ENCODE data around the gene DCAF11. TPM values are rescaled to one million over a fixed set of nuclear protein-coding genes. Genes with fewer than 3 reads are reported as not detected.
"Not testable (repeated sequence)": the region's sequence is repeated elsewhere in the genome, so short reads cannot be mapped to it uniquely, and the experiment has no call there.

The DCAF11 gene
- total RNA-seq, 2 experiments from 2014 or later: 94.1 to 98.2 TPM

DNA sequence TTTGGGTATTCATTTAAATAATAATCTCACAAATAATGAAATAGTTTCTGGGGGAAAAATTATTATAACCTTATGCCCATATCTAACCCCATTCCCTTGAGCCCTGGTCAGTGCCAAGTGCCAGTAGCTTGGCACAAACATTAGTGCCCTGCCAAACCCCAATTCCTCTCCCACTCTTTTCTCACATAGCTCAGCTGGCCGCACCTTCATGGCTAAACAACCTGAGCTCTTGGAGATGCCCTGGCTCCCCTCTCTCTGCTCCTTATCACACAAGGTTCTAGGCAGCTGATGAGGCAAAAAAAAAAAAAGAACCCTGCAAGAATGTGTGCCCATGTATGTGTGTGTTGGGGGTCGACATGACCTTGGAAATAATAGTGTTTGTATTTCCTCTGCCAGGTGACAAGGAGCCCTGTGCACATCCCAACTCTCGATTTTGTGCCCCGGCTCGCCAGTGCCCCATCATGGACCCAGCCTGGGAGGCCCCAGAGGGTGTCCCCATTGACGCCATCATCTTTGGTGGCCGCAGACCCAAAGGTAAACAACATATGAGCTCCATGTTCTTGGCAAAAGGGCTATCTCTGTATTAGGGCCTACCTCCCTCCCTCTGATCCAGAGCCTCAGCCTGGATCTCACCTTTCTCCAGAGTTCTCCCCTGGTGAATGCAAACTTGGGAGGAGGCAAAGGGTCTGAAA, 12.1 kb upstream of the DCAF11 start:
- peaks cover 62% of the 10 kb centered on the region for H3K36me3 Mint-ChIP-seq (ENCODE audit: low read depth)

DNA sequence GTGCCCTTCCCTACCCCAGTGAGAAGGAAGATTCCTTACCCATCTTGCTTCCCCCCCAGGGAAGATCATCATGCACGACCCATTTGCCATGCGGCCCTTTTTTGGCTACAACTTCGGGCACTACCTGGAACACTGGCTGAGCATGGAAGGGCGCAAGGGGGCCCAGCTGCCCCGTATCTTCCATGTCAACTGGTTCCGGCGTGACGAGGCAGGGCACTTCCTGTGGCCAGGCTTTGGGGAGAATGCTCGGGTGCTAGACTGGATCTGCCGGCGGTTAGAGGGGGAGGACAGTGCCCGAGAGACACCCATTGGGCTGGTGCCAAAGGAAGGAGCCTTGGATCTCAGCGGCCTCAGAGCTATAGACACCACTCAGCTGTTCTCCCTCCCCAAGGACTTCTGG, 11.1 kb upstream of the DCAF11 start:
- H3K36me3 Mint-ChIP-seq (ENCODE audit: low read depth): peaks cover 56% of the 10 kb centered on the region
- peaks cover 24% of the 10 kb centered on the region for H3K4me1 Mint-ChIP-seq
- POLR2A ChIA-PET: interaction anchor here (1.4 to 8.2 kb wide), 3 partner anchors 8 to 43 kb away, joined by 3 to 149 read pairs (median 15); partner anchors contain the start of genes DCAF11, NRL, PCK2 and PSME2
- CTCF ChIA-PET: interaction anchor here (9.8 kb wide), 1 partner anchor 10 kb away, joined by 254 read pairs; the partner anchor contains the start of gene PCK2
- H3K27ac Mint-ChIP-seq: no peak overlapping the region
- no peak overlapping the region for H3K4me3 Mint-ChIP-seq
- H3K27me3 Mint-ChIP-seq: no peaks in the 10 kb centered on the region
- DNase-seq: no peak
- no peaks in the 10 kb centered on the region for H3K9me3 Mint-ChIP-seq

More for the DNA sequence above, 12.1 kb upstream of the DCAF11 start:
- Mint-ChIP-seq H3K4me1 (peaks cover 18% of the 10 kb centered on the region), H3K9me3 (no peaks in the 10 kb centered on the region), H3K27me3 (no peaks in the 10 kb centered on the region), H3K4me3 (no peak overlapping the region), H3K27ac (no peak overlapping the region)
- DNase-seq: no peak
- ChIA-PET CTCF (interaction anchor here (0.7 to 9.8 kb wide), 3 partner anchors 9 to 17 kb away, joined by 3 to 254 read pairs (median 3); partner anchors contain the start of gene PCK2), POLR2A (interaction anchor here (1.0 to 2.8 kb wide), 4 partner anchors 12 to 59 kb away, joined by 3 to 15 read pairs (median 4); partner anchors contain the start of genes DCAF11, IRF9, NRL and PSME2)

DNA sequence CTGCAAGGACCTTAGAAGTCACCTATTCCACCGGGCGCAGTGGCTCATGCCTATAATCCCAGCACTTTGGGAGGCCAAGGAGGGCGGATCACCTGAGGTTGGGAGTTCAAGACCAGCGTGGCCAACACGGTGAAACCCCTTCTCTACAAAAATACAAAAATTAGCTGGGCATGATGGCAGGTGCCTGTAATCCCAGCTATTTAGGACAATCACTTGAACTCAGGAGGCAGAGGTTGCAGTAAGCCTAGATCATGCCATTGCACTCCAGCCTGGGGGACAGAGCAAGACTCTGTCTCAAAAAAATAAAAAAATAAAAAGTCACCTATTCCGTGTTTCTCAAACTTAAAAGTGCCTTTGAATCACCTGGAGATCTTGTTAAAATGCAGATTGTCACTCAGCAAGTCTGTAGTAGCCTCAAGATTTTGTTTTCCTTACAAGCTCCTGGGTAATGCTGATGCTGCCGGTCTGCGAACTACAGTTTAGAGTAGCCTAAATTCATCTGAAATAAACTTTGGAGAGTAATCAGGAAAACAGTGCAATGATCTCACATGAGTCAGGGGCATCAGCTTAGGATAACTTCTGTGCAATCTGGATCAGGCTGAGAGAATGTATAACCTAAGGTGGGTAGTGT, 8.9 kb upstream of the DCAF11 start:
- ChIA-PET POLR2A (interaction anchor here (1.2 to 8.2 kb wide), 7 partner anchors 8 to 55 kb away, joined by 3 to 149 read pairs (median 15); partner anchors contain the start of genes DCAF11, EMC9, IRF9 and NRL), CTCF (interaction anchor here (1.1 to 9.8 kb wide), 4 partner anchors 12 to 98 kb away, joined by 3 to 254 read pairs (median 86); partner anchors contain the start of genes IRF9 and PCK2)
- not testable (repeated sequence) for H3K27me3 Mint-ChIP-seq, H3K9me3 Mint-ChIP-seq, DNase-seq, H3K4me3 Mint-ChIP-seq, H3K27ac Mint-ChIP-seq
- H3K4me1 Mint-ChIP-seq: peaks cover 38% of the 10 kb centered on the region
- H3K36me3 Mint-ChIP-seq (ENCODE audit: low read depth): peaks cover 36% of the 10 kb centered on the region

DNA sequence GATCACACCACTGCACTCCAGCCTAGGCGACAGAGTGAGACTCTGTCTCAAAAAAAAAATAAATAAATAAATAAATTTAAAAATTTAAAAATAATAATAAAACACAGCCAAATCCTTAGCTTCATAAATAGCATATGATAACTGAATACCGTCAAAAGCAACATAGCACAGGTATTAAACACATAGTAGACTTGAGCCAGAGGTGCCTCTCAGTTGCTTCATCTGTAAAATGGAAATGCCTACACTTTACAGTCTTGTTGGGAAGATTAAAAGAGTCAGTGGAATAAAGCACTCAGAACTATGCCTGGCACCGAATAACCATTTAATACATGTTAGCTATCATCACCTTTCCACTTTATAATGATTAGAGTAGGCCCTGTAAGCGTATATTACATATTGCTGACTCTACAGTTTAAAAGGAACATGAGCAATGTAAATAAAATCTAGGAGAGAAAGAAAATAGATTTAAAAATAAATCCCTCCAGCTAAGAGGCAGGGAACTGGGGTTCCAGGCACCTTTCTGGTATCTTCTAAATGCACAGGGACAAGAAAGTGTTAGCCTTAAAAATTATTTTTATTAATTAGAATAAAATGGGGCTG, 7.8 kb upstream of the DCAF11 start:
- no peaks in the 10 kb centered on the region for H3K9me3 Mint-ChIP-seq
- H3K4me3 Mint-ChIP-seq: no peak overlapping the region
- H3K4me1 Mint-ChIP-seq: peaks cover 43% of the 10 kb centered on the region
- ChIA-PET POLR2A (interaction anchor here (1.2 to 8.2 kb wide), 10 partner anchors 11 to 54 kb away, joined by 3 to 149 read pairs (median 10); partner anchors contain the start of genes EMC9, IRF9, PCK2 and PSME1), CTCF (interaction anchor here (1.1 to 9.8 kb wide), 6 partner anchors 13 to 99 kb away, joined by 3 to 254 read pairs (median 15); partner anchors contain the start of genes IRF9 and PCK2)
- H3K36me3 Mint-ChIP-seq (ENCODE audit: low read depth): peaks cover 31% of the 10 kb centered on the region
- H3K27me3 Mint-ChIP-seq: no peaks in the 10 kb centered on the region
- H3K27ac Mint-ChIP-seq: no peak overlapping the region
- no peak for DNase-seq

DNA sequence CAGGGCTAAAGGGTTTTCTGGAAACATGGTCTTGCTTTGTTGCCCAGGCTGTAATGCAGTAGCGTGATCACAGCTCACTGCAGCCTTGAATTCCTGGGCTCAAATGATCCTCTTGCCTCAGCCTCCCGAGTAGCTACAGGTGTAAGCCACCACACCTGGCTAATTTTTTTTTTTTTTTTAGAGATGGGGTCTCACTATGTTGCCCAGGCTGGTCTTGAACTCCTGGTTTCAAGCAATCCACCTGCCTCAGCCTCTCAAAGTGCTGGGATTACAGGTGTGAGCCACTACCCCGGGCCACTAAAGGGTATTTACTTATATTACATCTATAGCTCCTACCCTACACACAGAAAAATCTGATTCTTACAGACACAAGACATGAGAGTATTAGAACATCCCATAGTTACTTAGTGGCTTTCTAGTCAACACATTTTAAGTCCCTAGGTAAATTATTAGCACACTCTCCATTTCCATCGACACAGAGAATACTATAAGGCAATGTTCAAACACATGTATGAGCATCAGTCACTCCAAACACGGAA, 6.2 kb upstream of the DCAF11 start:
- Mint-ChIP-seq H3K27me3 (no peaks in the 10 kb centered on the region), H3K4me3 (peak overlapping the region; percentile 8), H3K36me3 (ENCODE audit: low read depth) (peaks cover 18% of the 10 kb centered on the region), H3K4me1 (peaks cover 43% of the 10 kb centered on the region), H3K9me3 (no peaks in the 10 kb centered on the region), H3K27ac (peak overlapping the region; percentile 98)
- ChIA-PET POLR2A (interaction anchor here (0.5 to 8.2 kb wide), 20 partner anchors 8 to 566 kb away, joined by 3 to 149 read pairs (median 7); partner anchors contain the start of genes CARMIL3, CHMP4A, EMC9 and IRF9), CTCF (interaction anchor here (0.6 to 9.8 kb wide), 36 partner anchors 10 to 476 kb away, joined by 3 to 254 read pairs (median 5); partner anchors contain the start of genes CARMIL3, CIDEB, EMC9 and IRF9)
- DNase-seq: no peak

DNA sequence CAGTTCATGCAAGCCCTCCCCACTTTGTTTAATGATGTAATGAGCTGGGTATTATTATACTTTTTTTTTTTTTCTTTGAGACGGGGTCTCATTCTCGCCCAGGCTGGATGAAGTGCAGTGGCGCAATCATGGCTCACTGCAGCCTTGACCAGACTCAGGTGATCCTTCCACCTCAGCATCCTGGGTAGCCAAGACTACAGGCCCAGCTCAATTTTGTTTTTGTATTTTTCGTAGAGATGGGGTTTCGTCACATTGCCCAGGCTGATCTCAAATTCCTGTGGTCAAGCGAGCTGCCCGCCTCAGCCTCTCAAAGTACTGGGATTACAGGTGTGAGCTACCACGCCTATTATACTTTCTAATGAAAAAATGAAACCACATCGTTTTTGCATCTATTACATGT, 4.5 kb upstream of the DCAF11 start:
- H3K4me1 Mint-ChIP-seq: peaks cover 43% of the 10 kb centered on the region
- CTCF ChIA-PET: interaction anchor here (0.8 to 9.8 kb wide), 11 partner anchors 16 to 321 kb away, joined by 3 to 254 read pairs (median 5); partner anchors contain the start of genes EMC9, IRF9, PCK2 and PSME1
- H3K9me3 Mint-ChIP-seq: no peaks in the 10 kb centered on the region
- no peak overlapping the region for H3K27ac Mint-ChIP-seq
- POLR2A ChIA-PET: interaction anchor here (0.6 to 8.2 kb wide), 12 partner anchors 14 to 1608 kb away, joined by 3 to 149 read pairs (median 4); partner anchors contain the start of genes EMC9, IRF9, PCK2 and PSME1
- H3K27me3 Mint-ChIP-seq: no peaks in the 10 kb centered on the region
- no peak overlapping the region for H3K4me3 Mint-ChIP-seq
- peaks cover 3% of the 10 kb centered on the region for H3K36me3 Mint-ChIP-seq (ENCODE audit: low read depth)
- no peak for DNase-seq

DNA sequence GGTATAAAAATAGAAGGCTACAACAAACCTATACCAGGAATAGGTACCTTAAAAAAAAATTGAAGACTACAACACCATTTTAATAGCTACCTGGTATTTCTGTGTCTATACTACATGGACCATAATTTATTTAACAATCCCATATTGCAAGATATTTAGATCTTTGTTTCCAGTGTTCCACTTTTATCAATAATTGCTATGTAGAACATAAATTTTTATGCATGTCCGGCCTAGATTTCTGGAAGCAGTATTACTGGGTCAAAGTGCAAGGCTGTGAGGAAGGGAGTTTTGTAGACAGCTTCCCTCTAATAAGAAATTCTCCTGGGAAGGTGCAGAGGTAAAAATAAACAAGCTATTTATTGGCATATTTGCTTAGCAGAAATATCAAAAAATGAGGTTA, 4.1 kb upstream of the DCAF11 start:
- ChIA-PET POLR2A (interaction anchor here (0.7 to 8.2 kb wide), 10 partner anchors 15 to 58 kb away, joined by 3 to 149 read pairs (median 6); partner anchors contain the start of genes EMC9, IRF9, PCK2 and PSME1), CTCF (interaction anchor here (0.8 to 9.8 kb wide), 10 partner anchors 16 to 321 kb away, joined by 3 to 254 read pairs (median 5); partner anchors contain the start of genes EMC9, IRF9, PCK2 and PSME1)
- Mint-ChIP-seq H3K27ac (no peak overlapping the region), H3K4me1 (peaks cover 47% of the 10 kb centered on the region), H3K27me3 (no peaks in the 10 kb centered on the region), H3K36me3 (ENCODE audit: low read depth) (peaks cover 4% of the 10 kb centered on the region), H3K9me3 (no peaks in the 10 kb centered on the region), H3K4me3 (no peak overlapping the region)
- DNase-seq: no peak

DNA sequence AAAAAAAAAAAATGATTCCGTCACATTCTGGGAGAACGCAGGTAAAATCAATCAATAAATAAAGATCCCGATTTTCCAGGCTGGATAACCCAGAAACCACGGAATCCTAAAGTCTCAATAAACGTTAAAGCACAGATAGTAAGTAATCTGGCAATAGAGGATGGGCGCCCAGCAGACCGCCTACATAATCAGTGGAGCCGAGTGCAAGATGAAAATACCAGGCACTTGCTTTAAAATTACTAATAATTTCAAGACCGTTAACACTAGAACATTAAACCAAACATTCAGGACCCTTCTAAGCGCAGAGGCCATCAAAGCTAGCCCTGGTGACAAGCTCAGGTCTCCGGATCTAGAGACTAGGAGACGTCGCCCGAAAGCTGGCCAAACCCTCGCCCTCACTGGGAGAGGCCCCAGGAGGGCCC, 1.2 kb upstream of the DCAF11 start:
- CTCF ChIA-PET: interaction anchor here (0.8 to 4.5 kb wide), 12 partner anchors 19 to 793 kb away, joined by 3 to 39 read pairs (median 10); partner anchors contain the start of genes DHRS4, EMC9, IRF9 and PCK2
- H3K36me3 Mint-ChIP-seq (ENCODE audit: low read depth): peaks cover 28% of the 10 kb centered on the region

DNA sequence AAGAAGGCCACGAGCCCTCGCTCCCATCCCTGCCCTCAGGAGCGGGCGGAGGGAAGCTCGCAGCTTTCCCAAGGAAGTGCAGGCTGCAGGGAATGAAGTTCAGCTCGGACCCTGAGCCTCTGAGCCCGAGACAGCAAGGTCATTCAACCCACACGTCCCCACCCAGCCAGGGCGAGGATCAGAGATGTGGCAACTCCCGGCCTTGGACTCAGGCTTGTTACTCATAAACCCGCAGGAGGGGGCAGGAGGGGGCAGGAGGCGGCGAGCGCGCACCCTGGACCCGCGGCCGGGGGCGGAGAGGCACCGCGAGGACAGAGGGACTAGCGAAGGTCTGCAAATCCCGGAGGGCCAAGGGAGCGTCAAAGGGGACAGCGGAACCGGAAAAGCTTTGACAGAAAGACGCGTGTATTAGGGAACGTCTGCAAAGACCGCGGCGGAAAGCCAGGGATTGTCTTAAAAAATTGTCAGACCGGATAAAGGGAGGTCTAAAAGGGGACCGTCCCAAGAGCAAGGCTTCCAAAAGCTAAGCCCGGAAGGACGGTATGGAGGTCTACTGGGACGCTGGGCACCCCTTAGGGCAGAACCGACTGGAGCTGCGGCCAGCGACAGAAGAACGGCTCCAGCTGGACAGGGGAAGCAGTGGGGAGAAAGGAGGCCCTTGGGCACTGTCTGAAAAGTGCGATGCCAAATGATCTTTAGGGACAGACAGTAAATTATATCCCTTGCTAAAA, 611 bp upstream of the DCAF11 start:
- ChIA-PET CTCF (interaction anchor here (0.5 to 4.5 kb wide), 23 partner anchors 12 to 793 kb away, joined by 3 to 39 read pairs (median 7); partner anchors contain the start of genes CARMIL3, CIDEB, DHRS4 and EMC9), POLR2A (interaction anchor here (0.8 to 12.4 kb wide), 44 partner anchors 9 to 323 kb away, joined by 3 to 448 read pairs (median 6); partner anchors contain the start of genes CARMIL3, CBLN3, CHMP4A and CIDEB)
- H3K27me3 Mint-ChIP-seq: no peaks in the 10 kb centered on the region
- H3K27ac Mint-ChIP-seq: peak overlapping the region; percentile 100
- H3K4me3 Mint-ChIP-seq: peak overlapping the region; percentile 98
- peaks cover 48% of the 10 kb centered on the region for H3K4me1 Mint-ChIP-seq
- H3K36me3 Mint-ChIP-seq (ENCODE audit: low read depth): peaks cover 34% of the 10 kb centered on the region
- no peaks in the 10 kb centered on the region for H3K9me3 Mint-ChIP-seq
- DNase-seq: peak; percentile 86

More for the DNA sequence above, 1.2 kb upstream of the DCAF11 start:
- Mint-ChIP-seq H3K27ac (peak overlapping the region; percentile 100), H3K4me1 (peaks cover 51% of the 10 kb centered on the region), H3K27me3 (no peaks in the 10 kb centered on the region), H3K4me3 (peak overlapping the region; percentile 98), H3K9me3 (no peaks in the 10 kb centered on the region)
- POLR2A ChIA-PET: interaction anchor here (0.6 to 12.4 kb wide), 31 partner anchors 8 to 317 kb away, joined by 3 to 448 read pairs (median 9); partner anchors contain the start of genes CARMIL3, CBLN3, CHMP4A and CIDEB
- no peak for DNase-seq

DNA sequence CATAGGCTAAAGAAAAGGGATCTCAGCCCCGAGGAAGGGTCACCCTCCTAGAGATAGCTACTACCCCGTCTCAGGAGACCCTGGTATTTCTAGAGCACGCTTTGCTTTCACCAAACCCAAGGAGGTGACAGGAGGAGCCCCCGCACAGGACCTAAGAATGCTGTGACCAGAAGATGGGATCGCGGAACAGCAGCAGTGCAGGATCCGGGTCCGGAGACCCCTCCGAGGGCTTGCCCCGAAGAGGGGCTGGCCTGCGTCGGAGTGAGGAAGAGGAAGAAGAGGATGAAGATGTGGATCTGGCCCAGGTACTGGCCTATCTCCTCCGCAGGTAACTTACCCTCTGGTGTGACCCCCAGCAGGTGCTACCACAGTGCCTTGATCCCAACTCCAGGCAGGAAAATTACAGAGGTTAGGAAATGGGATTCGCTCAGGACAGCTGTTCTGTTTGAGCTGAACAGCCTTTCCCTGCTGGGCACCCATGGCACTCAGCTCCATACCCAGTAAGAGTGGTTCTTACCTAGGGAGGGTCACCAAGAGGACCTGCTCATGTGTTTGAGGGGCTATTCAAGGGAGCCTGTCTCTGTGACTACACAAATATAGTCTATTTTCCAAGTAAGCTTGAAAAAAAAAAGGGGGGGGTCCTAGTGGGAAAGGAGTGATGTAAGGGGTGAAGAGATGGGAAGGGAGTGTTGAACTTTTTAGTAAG, 998 bp downstream of the DCAF11 start:
- DNase-seq: no peak
- Mint-ChIP-seq H3K27ac (peak overlapping the region; percentile 100), H3K36me3 (ENCODE audit: low read depth) (peaks cover 45% of the 10 kb centered on the region), H3K27me3 (no peaks in the 10 kb centered on the region), H3K4me3 (peak overlapping the region; percentile 98), H3K9me3 (no peaks in the 10 kb centered on the region), H3K4me1 (peaks cover 39% of the 10 kb centered on the region)
- CTCF ChIA-PET: interaction anchor here (0.6 to 4.5 kb wide), 19 partner anchors 9 to 1350 kb away, joined by 3 to 39 read pairs (median 8); partner anchors contain the start of genes CARMIL3, CIDEB, EMC9 and IRF9
- POLR2A ChIA-PET: interaction anchor here (0.9 to 12.4 kb wide), 28 partner anchors 9 to 326 kb away, joined by 3 to 448 read pairs (median 10); partner anchors contain the start of genes CARMIL3, CBLN3, CHMP4A and EMC9
